ELF-1 (cell line): Measurements from ENCODE around the gene AMPH.

ENCODE experiments used
- DNase-seq: peaks from one replicate; pipeline ENCODE4 v3.0.0-alpha.2; 2016; ENCODE audit warnings: low read depth, low spot score

Gene AMPH

DNA sequence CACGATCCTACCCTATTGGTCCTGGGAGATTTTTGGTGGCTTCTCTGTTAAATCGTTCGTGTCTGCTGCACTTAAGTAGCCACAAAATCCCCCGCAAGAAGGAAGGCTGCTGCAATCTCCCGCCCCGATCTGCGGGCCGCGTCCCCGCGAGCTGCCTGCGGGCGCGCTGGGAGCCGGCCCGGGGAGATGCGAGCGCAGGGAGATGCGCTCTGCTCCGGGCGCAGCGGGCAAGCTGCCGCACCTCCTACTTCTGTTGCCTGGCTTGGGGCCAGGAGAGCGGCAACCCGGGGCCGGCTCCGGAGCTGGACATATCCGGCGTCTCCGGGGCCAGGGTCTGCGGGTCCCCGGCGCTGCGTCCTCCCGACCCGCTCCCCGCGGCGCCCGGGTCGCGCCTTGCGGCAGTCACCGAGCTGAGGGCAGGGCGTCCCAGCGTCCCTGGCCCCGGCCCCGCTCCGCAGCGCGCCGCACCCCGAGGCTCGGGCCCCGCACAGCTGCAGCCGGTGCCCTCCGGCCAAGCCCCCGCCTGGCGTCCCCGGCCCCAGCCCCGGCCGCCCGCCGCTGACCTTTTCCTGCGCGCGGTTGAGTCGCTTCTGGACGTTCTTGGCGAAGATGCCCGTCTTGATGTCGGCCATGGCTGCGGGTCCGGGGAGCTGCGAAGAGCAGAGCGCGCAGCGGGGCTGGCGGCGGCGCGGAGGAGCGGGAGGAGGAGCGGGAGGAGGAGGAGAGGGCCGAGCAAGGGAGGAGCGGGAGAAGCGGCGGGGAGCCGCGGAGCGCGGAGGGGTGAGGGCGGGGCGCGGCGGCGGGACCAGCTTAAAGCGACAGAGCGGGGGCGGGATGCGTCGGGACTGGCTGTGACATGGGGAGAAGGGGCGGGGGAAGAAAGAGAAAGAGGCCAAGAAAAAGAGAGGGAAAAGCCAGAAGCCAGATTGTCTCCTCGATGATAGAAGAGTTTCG lies at the start of gene AMPH:
Gene AMPH, minus strand, starts transcription at position 654 of the 954 bp plus-strand sequence. Its CDS starts 22 bp downstream, at position 632.
- DNase-seq = peak; percentile 56

DNA sequence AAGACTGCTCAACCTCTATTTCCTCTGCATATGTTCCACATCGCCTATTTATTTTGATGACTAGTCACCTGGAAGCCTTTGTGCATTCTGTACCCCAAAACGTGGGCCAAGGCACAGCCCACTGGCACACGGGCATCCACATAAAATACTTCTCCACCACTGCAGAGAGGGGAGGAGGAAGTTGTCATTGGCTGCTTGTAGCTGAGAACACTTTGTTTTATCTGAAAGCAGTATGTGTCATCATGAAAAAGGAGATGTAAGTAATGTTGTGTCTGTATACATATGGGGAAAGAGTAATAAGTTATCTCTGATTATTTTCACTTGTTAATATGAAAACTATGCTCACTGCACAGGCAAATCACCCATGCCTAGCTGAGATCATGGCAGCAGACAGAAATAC lies 48.2 kb upstream of the AMPH start:
- DNase-seq = no peak

DNA sequence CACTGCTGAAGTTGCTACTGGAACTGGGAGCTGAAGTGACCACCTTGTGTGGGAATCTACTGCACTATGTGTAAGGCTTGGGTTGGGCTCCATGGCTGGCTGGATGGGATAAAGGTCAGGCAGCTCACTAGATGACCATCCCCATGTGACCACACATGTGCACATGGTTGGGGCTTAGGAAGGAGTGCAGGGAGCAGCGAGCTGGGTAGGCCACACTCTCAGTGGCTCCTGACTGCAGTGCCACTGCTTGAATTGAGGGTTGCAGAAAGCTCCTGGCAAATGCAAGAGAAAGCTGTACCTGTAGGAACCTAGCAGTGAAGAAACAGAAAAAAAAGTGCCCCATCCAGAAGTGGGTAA lies 47.5 kb upstream of the AMPH start:
- no peak for DNase-seq

DNA sequence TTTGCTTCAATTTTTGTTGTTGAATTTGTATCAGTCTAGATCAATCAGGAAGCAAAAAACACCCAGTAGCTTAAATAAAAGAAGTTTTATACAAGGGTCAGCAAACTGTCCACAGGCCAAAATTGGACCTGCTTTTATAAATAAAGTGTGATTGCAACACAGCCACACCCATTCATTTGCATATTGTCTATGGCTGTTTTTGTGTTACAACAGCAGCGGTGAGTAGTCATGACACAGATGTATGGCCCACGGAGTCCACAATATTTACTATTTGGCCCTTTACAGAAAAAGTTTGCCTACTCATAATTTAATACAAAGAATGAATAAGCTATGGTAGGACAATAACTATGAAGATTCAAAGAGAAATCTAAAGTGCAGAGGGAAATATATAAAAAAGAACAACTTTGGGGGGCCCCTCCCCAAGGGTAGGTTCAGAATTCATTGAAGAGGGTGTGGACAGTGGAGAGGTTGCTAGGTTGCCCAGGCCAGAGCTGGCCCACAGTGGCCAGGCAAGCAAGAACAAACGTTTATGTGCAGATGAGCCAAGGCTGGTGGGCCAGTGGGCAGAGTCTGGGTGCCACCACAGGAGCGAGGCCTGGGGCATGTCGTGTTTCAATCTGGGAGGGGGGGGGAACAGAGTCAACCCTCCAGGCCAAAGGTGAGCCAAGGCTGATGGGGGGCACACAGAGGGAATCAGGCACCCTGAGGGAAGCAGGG lies 47.0 kb upstream of the AMPH start:
- DNase-seq = no peak

DNA sequence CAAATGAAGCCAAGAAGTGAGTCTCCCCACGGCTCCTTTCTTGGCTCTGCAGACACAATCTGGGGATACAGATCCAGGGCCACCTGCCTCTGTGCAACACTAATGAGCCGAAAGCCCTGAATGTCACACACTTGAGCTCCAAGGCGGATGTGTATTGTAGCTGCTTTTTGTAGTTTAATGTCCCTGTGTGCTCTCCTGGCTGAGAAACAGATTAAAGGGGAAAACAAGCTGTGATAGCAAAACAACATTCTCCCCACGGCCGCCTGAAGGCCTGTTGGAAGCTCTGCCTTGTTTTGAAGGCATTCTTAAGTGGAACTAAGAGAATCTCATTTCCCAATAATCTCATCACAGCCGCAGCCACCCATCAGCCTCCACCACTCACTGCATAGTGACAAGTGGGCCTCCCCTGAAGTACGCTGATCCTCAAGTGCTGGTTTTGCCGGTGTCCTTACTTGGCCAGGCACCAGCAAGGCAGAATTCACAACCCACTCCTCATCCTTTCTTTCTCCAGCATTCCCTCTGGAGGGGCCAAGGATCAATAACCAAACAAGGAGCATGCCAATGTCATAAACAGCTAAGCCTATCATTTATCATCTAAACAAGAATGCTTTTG lies 44.4 kb upstream of the AMPH start:
- DNase-seq = no peak

DNA sequence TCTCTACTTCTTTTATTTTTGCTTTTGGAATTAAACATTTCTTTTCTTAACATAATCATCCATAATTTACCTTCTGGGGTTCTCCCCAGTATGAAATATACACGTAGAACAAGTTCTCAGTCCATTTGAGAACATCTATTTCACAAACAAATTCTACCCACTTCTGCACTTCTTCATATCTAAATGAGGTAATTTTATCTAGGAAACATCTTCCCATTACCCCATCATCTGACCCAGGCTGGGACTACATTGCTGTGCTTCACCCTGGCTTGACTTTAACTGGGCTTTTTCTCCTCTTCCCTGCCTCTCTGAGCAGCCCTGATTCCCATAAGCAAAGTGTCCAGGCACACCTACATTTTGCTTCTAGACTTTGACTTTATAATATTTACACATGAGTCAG lies 43.3 kb upstream of the AMPH start:
- no peak for DNase-seq

DNA sequence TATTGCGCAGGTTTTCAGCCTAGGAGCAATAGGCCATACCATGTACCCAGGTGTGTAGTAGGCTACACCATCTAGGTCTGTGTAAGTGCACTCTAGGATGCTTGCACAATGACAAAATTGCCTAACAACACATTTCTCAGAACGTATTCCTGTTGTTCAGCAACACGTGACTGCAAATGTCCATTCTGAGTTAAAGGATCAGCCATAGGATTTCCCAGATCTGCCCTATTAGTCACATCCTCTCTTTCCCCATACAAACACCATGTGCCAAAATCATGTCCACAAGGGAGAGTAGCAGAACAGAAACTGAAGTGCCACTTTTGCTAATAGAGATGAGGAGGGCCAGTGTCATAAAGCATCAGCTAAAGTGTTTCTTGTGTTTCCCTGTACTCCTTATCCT lies 42.6 kb upstream of the AMPH start:
- DNase-seq = no peak

DNA sequence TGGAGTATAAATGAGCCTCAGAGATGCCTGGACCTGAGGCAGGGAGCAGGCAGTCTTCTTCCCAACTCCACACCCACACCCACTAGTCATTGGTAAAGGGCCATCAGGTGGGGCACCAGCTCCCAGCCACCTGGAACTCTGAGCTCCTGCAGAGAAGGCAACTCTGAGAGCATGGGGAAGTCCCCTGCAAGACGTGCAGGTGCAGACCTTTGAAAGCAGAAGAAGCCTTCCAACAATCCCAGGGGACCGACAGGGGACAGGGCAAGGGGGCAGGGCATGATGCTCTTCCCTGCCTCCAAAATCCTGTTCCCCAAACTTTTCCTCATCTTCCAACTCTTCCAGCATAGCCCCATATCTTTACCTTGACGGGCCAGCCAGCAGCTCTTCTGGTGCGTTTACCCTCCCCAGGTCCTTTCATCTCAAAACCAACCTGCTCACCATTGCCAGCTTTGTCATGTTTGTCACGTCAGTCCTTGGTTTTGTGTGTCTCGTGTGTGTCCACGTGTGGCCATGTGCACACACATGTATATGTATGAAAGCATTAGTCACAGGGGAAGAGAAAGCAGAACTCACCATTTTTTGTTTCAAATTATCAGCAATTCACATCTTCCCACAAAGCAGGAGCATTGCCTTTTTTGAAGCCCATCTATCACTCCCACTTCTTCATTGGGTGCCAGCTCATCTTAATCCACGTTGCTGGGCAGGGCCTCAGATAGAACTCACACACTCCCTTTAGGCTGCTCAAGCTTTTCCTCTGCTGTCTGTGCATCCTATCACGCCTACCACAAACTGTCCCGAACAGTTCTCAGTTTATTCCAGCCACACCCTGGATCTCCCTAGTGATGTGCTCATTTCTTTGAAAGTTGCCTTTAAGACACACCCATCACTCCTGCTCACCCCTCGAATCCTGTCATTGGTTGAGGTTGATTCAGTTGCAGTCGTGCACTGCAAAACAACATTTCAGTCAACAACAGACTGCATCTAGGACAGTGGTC lies 41.0 kb upstream of the AMPH start:
- DNase-seq = no peak

DNA sequence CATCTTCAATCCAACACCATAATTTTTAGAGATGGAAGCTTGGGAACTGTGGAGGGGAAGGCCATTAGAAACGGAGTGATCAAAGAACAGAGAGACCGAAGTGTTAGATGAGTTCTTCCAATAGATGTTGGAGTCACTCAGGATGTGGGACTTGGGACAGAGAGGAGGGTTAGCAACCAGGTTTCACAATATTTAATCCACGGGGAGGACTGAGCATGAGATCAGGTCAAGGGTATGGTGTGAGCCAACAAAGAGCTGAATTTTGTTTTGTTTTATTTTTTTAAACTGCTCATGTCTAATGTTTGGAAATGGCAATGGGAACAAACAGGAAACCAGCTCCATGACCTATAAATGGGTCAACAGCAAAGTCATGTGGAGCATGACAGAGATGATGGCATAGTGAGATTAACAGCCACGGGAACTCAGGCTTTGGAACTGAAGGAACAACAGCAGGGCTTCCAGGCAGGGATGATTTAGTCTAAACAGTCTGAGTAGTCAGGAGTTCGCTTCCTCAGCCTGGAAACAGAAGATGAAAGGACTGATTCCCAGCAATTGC lies 38.9 kb upstream of the AMPH start:
- no peak for DNase-seq

DNA sequence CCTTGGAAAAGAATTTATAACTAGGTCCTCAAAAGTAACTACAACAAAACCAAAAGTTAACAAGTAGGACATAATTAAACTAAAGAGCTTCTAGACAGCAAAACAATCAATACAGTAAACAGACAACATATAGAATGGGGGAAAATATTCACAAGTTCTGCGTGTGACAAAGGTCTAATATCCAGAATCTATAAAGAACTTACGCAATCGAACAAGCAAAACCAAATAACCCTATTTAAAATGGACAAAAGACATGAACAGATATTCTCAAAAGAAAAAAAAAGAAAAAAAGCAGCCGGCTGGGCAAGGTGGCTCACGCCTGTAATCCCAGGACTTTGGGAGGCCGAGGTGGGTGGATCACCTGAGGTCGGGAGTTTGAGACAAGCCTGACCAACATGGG lies 33.8 kb upstream of the AMPH start:
- DNase-seq = no peak

DNA sequence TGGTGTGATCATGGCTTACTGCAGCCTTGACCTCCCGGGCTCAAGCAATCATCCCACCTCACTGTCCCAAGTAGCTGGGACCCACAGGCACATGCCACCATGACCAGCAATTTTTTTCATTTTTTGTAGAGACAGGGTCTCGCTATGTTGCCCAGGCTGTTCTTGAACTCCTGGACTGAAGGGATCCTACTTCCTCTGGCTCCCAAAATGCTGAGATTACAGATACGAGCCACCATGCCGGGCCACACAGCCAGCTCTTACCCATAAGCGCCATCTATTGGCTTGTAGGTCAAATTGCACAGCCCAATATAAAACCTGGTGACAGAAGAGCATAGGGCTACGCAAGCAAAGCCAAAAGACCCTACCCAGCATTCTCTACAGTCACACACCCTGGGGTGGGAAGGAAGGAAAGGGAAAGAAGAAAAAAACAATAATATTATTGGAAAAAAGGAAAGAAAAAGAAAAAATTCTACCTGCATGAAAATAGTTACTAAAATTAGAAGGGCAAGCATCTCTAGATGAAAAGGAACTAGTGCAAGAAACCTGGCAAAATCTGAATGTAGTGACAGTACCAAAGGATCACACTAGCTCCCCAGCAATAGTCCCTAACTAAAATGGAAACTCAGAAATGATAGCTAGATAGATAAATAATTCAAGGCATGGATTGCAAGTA lies 29.4 kb upstream of the AMPH start:
- DNase-seq = peak; percentile 51

DNA sequence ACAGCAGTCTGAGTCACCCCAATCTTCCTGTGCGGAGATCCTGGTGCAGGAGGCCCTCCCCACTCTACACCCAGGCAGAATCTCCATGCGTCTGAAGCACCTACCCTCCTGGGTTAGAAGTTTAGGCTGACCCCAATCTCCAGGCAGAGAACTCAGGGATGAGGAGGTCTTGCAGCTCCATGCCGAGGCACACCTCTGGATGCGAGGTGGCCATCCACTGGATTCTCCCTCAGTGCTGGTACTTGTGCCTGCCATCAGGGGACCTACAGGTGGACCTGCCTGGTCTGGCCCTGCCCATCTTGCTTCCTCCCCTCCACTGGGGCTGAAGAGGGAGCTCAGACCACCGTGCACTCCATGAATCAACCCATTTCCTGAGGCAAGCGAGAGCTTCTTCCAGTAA lies 28.8 kb upstream of the AMPH start:
- no peak for DNase-seq

DNA sequence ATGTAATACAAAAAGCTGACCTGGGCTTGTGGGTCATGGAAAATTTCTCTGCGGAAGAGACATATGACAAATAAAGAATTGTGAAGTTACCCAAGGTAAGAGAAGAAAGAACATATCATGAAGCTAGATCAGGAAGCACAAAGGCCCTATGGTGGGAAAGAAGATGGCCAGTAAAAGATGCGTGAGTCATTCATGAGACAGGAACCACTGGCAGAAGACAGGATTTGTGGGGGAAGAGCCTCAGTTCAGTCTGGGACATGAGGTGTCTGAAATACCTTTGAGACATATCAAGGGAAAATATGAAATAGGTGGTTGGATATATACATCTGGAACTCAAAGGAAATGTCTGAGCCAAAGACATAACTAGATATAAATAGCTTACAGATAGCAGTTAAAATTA lies 27.7 kb upstream of the AMPH start:
- DNase-seq = no peak

DNA sequence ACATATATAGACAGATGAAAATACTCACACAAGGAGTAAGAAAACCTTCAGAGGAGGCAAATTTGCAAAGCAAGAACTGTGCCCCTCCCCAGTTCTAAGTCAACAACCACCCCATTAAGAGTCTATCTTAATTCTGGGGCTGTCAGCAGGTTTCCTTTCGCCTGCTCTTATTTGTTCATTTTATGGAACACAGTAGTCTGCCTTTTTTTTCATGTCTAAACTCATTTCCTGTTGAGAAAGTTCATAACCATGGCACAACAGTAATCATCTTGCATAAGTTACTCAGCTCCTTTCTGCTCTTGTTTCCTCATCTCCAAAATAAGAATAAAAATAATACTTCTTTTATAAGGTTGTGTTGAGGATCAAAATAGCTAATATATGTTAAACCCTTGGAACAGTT lies 25.8 kb upstream of the AMPH start:
- DNase-seq = no peak

DNA sequence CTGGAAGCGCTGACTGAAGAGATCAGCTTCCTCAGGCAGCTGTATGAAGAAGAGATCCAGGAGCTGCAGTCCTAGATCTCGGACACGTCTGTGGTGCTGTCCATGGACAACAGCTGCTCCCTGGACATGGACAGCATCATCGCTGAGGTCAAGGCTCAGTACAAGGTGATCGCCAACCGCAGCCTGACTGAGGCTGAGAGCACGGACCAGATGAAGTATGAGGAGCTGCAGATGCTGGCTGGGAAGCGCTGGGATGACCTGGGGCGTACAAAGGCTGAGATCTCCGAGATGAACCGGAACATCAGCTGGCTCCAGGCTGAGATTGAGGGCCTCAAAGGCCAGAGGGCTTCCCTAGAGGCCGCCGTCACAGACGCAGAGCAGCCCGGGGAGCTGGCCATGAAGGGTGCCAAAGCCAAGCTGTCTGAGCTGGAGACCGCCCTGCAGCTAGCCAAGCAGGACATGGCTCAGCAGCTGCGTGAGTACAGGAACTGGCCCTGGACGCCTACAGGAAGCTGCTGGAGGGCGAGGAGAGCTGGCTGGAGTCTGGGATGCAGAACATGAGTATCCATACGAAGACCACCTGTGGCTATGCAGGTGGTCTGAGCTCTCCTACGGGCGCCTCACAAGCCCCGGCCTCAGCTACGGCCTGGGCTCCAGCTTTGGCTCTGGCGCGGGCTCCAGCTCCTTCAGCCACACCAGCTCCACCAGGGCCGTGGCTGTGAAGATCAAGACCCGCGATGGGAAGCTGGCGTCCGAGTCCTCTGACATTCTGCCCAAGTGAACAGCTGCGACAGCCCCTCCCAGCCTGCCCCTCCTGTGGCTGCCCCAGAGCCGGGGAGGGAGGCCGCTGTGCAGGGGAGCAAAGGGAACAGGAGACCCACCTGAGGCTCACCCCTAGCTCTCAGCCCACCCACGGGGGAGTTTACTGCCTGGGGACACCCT lies 24.9 kb upstream of the AMPH start:
- no peak for DNase-seq

DNA sequence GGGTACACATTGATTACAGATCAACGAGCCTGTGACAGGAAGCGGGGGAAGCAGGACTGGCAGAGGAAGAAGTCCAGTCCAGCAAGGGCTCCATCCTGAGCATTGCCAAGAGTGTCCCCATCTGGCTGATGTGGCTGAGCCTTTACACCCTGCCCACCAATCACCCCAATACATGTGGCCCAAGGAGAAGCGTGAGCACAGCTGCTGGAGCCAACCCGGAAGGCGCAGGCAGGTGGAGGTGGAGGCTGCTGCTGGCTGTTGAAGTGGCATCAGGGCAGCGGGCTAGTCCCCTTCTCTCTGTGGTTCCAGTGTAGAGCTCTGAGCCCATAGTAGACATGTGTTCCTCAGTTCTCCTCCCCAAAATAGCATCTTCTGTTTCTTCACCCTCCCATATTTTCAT lies 6.8 kb upstream of the AMPH start:
- DNase-seq = no peak

DNA sequence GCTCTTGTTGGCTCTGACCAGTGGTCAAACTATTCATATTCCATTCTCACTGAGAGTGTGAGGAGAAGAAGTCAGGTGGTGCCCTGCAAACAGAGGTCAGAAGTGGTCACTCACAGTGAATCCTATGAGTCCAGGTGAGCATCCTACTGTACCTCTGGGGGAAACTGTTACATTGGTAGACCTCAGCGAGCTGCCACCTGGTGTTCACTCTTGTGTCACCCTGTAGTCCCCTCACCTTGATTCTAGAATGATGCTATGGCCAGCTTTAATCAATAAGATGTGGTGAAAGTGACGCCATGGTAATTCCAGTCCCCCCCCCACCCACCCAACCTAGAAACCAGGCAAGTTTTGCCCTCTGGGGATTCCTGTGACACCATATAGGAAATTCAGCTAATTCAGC lies 1.2 kb upstream of the AMPH start:
- DNase-seq = no peak

DNA sequence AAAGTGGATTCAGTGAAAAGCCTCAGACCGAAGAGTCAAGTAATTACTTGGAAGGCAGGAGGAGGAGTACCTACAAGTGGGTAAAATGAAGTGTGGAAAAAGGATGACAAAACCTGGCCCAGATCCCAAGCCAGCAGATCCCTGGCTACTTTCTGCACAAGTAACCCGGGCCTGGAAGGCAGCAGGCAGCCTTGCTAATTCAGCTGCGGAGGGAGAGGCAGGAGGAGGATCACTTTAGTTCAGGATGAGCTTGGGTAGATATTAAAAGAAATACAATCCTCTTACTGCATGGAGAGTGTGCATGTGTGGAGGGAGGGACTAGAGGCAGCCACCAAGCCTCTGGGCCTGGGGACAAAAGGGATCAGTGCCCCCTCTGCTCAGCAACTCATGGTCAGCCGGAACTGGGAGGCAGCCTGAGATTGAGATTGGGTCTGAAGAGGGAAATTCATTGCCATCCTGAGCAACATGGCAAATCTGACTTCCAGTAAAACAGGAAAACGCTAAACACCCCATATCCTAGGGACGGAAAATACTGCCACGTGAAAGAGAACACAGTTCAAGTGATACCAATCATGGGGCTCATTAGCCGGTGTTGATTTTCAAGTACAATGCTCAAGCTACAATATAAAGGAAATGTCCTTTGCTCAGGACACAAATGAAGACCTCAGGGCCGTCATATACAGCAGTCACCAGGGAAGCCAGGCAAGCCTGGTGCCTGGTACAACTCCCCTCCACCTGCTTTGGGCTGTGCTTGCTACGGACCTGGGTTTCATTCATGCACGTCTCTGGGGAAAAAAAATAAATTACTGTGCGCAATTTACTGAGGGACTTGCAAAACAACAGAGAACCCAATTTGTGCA lies 1.3 kb downstream of the AMPH start:
- DNase-seq = no peak
